ENCODE data around the gene CRB2. TPM values are rescaled to one million over a fixed set of nuclear protein-coding genes. Genes with fewer than 3 reads are reported as not detected.
A peak's percentile ranks its signal among the peaks of the same experiment; 100 is the strongest.
"Not testable (repeated sequence)": the region's sequence is repeated elsewhere in the genome, so short reads cannot be mapped to it uniquely, and the experiment has no call there.

The CRB2 gene
- total and polyA plus RNA-seq, 2 of the 4 experiments (the other 2 are of a cell fraction): not detected

DNA sequence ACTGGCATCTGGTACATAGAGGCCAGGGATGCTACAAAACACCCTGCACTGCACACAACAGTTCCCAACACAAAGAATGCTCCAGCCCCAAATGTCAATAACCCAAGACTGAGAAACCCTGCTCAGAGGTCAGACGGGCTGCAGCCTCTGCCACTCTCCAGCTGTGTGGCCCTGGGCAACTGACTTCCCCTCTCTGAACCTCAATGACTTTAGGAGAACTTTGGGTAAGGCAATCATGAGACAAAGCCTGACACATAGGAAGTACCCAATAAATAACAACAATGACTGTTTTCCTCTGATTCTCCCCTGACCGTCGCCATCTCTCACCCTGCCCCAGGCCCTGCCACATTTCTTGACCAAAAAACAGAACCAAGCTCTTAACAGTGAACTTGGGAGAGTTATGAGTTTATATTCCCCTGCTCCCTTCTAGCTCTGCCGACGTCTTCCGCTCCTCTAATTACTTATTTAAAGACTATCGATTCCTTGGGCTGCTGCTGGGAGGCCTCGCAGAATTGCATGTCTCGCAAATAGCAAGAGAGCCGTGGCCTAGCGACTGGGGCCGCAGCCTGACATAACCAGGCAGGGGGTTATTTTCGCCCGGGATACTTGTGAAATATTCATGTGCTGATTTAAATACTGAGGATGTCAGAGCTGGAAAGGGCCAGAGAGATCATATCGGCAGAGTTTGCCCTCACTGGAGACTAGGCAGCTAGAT lies 24.5 kb upstream of the CRB2 start:
- no peak overlapping the region for H2AFZ ChIP-seq (replicated peaks; ENCODE audit: low read length, poor library complexity)
- H3K4me2 ChIP-seq (ENCODE audit: low read depth, low read length): no peak overlapping the region
- TF ChIP-seq MAFK (IDR thresholded peaks at IDR 0.05; ENCODE audit: low read depth, low read length): no peak
- TF ChIP-seq SMC3 (IDR thresholded peaks at IDR 0.05; ENCODE audit: low read depth, low read length): no peak
- no peak overlapping the region for H4K8ac ChIP-seq (ENCODE audit: low read depth in 2 of 2, low read length in 2 of 2)
- dilution Hi-C loops (cut with HindIII; ENCODE audit: low sequenced_read_pairs, unreplicated experiment): no loop called here
- H4K5ac ChIP-seq (ENCODE audit: low read depth, low read length): no peak overlapping the region
- peaks cover 4% of the 10 kb centered on the region; the same call in 1 of the 2 replicates for H3K4me1 ChIP-seq (ENCODE audit: control insufficient read depth, insufficient read depth, low read length)
- H3K36me3 ChIP-seq (ENCODE audit: control insufficient read depth, insufficient read depth, low read length): no peaks in the 10 kb centered on the region
- no peak overlapping the region for H3K14ac ChIP-seq (replicated peaks; ENCODE audit: low read depth, low read length)
- no peak overlapping the region for H2AK5ac ChIP-seq (ENCODE audit: low read depth, low read length)
- in situ Hi-C loops (cut with MboI; ENCODE audit: low sequenced_read_pairs): loop anchor here (25.0 kb wide), 1 partner anchor 494 kb away; the partner anchor contains the start of gene PDCL
- DNase-seq (no peak), ATAC-seq (ENCODE audit: low read depth) (no peak)
- no peak overlapping the region for H2BK5ac ChIP-seq (ENCODE audit: low read depth, low read length, poor library complexity, severe bottlenecking)
- no peak overlapping the region for H4K91ac ChIP-seq (ENCODE audit: insufficient read depth, low read depth, low read length)
- 75% methylated on average over 4 of the region's 15 CpGs; no CpG with 5 or more reads in 1 of the 2 experiments for WGBS, 2 experiments (ENCODE audit: extremely low coverage in 2 of 2, insufficient read length in 1 of 2)
- no peak overlapping the region for H3K4ac ChIP-seq (ENCODE audit: low read depth, low read length)
- H2BK20ac ChIP-seq (ENCODE audit: low read depth, low read length): no peak overlapping the region
- H3K23ac ChIP-seq (ENCODE audit: low read depth, low read length): no peak overlapping the region
- no peak overlapping the region for H2BK120ac ChIP-seq (ENCODE audit: low read depth, low read length)
- no peak overlapping the region for H3K18ac ChIP-seq (ENCODE audit: low read depth, low read length)
- H3K9me1 ChIP-seq (ENCODE audit: insufficient read depth, low read length): no peaks in the 10 kb centered on the region
- peaks cover 11% of the 10 kb centered on the region for H3K27me3 ChIP-seq (ENCODE audit: control insufficient read depth, insufficient read depth, low read length)
- H3K56ac ChIP-seq (ENCODE audit: extremely low read depth, insufficient read depth, low read length): no peak overlapping the region
- no peak overlapping the region for H2BK15ac ChIP-seq (ENCODE audit: low read depth, low read length)
- intact Hi-C loops (cut with micrococcal nuclease): no loop called here
- H3K9ac ChIP-seq (ENCODE audit: low read depth, low read length): no peak overlapping the region
- H3K4me3 ChIP-seq (ENCODE audit: insufficient read depth, low read depth, low read length): no peak overlapping the region
- no TSS peak for BruUV-seq (replicated peaks)
- H3K9me3 ChIP-seq (ENCODE audit: control insufficient read depth, insufficient read depth, low read length): no peaks in the 10 kb centered on the region
- no peak overlapping the region for H3K27ac ChIP-seq (ENCODE audit: insufficient read depth, low read length)
- H4K20me1 ChIP-seq (ENCODE audit: insufficient read depth, low read length): no peaks in the 10 kb centered on the region
- POLR2A ChIA-PET (ENCODE audit: unreplicated experiment): no interaction called here
- no peaks in the 10 kb centered on the region for H3K79me1 ChIP-seq (ENCODE audit: low read depth in 1 of 2, low read length in 2 of 2)
- CTCF ChIA-PET: interaction anchor here (0.5 kb wide), 1 partner anchor 19 kb away, joined by 6 read pairs; no protein-coding TSS in a partner anchor
- no peak overlapping the region for H2AK9ac ChIP-seq (replicated peaks; ENCODE audit: low read depth, low read length, poor library complexity)

DNA sequence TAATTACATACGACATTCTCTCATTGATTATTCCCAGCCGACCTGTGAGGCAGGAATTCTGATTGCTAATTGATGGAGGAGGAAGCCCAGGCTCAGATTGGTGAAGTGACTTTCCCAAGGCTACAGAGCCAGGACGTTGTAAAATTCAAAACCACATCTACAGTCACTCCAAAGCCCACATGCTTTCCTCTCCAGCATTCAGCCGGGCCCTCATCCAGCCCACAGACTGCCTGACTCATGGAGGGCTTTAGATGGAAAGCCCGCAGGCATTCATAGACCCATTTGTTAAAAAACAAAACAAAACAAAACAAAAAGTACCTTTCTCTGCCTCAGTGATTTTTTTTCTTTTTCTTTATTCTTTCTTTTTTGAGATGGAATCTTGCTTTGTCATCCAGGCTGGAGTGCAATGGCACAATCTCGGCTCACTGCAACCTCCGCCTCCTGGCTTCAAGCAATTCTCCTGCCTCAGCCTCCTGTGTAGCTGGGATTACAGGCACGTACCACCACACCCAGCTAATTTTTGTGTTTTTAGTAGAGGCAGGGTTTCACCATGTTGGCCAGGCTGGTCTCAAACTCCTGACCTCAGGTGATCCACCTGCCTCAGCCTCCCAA lies 22.8 kb upstream of the CRB2 start:
- H3K23ac ChIP-seq (ENCODE audit: low read depth, low read length); H2BK5ac ChIP-seq (ENCODE audit: low read depth, low read length, poor library complexity, severe bottlenecking); H3K4ac ChIP-seq (ENCODE audit: low read depth, low read length); H2BK20ac ChIP-seq (ENCODE audit: low read depth, low read length); intact Hi-C loops (cut with micrococcal nuclease); H3K4me3 ChIP-seq (ENCODE audit: insufficient read depth, low read depth, low read length); H3K9me3 ChIP-seq (ENCODE audit: control insufficient read depth, insufficient read depth, low read length); H2AK9ac ChIP-seq (replicated peaks; ENCODE audit: low read depth, low read length, poor library complexity); H2AFZ ChIP-seq (replicated peaks; ENCODE audit: low read length, poor library complexity); H3K4me2 ChIP-seq (ENCODE audit: low read depth, low read length); H3K36me3 ChIP-seq (ENCODE audit: control insufficient read depth, insufficient read depth, low read length); H2BK15ac ChIP-seq (ENCODE audit: low read depth, low read length); dilution Hi-C loops (cut with HindIII; ENCODE audit: low sequenced_read_pairs, unreplicated experiment); H3K14ac ChIP-seq (replicated peaks; ENCODE audit: low read depth, low read length); H4K20me1 ChIP-seq (ENCODE audit: insufficient read depth, low read length); H4K8ac ChIP-seq (ENCODE audit: low read depth in 2 of 2, low read length in 2 of 2); H4K5ac ChIP-seq (ENCODE audit: low read depth, low read length); H3K18ac ChIP-seq (ENCODE audit: low read depth, low read length); H3K4me1 ChIP-seq (ENCODE audit: control insufficient read depth, insufficient read depth, low read length); BruUV-seq (replicated peaks); H3K9me1 ChIP-seq (ENCODE audit: insufficient read depth, low read length); H4K91ac ChIP-seq (ENCODE audit: insufficient read depth, low read depth, low read length); H3K27me3 ChIP-seq (ENCODE audit: control insufficient read depth, insufficient read depth, low read length); POLR2A ChIA-PET (ENCODE audit: unreplicated experiment); H2BK120ac ChIP-seq (ENCODE audit: low read depth, low read length); H3K9ac ChIP-seq (ENCODE audit: low read depth, low read length); H3K79me1 ChIP-seq (ENCODE audit: low read depth in 1 of 2, low read length in 2 of 2); H2AK5ac ChIP-seq (ENCODE audit: low read depth, low read length); H3K56ac ChIP-seq (ENCODE audit: extremely low read depth, insufficient read depth, low read length); CTCF ChIA-PET; H3K27ac ChIP-seq (ENCODE audit: insufficient read depth, low read length): not testable (repeated sequence)
- peak; percentile 66 for ATAC-seq (ENCODE audit: low read depth)
- WGBS, 2 experiments (ENCODE audit: extremely low coverage in 2 of 2, insufficient read length in 1 of 2): no CpG with 5 or more reads among the region's 8 CpGs
- in situ Hi-C loops (cut with MboI; ENCODE audit: low sequenced_read_pairs): loop anchor here (25.0 kb wide), 1 partner anchor 496 kb away; the partner anchor contains the start of gene PDCL
- peak; percentile 65 for DNase-seq

Data from IMR-90 (cell line).